ENCODE measurements around the gene MRPS9.

MRPS9 gene

GRCh38 chr2:105080461-105080860, 42.6 kb downstream of the MRPS9 start:
- no peak for DNase-seq

GRCh38 chr2:105081006-105081601, 43.2 kb downstream of the MRPS9 start:
- DNase-seq, result no peak

- no peak for DNase-seq
Observed at GRCh38 chr2:105082107-105082506, 44.2 kb downstream of the MRPS9 start.

- no peak for DNase-seq
Observed at GRCh38 chr2:105085525-105085924, 47.7 kb downstream of the MRPS9 start.

- DNase-seq, result no peak
Observed at GRCh38 chr2:105087273-105087672, 49.4 kb downstream of the MRPS9 start.

GRCh38 chr2:105090091-105090490, 52.2 kb downstream of the MRPS9 start:
- DNase-seq, result no peak

- DNase-seq, result no peak
Observed at GRCh38 chr2:105092797-105093196, 54.9 kb downstream of the MRPS9 start.

GRCh38 chr2:105099153-105099552, 61.3 kb downstream of the MRPS9 start:
- DNase-seq, result no peak

- DNase-seq, result no peak
Observed at GRCh38 chr2:105100046-105100840, 62.4 kb downstream of the MRPS9 start.

- no peak for DNase-seq
Observed at GRCh38 chr2:105102001-105102400, 64.1 kb downstream of the MRPS9 start.

- no peak for DNase-seq
Observed at GRCh38 chr2:105102963-105103421, 65.1 kb downstream of the MRPS9 start.

GRCh38 chr2:105103481-105103880, 65.6 kb downstream of the MRPS9 start:
- no peak for DNase-seq

- no peak for DNase-seq
Observed at GRCh38 chr2:105104208-105104731, 66.4 kb downstream of the MRPS9 start.

GRCh38 chr2:105110295-105110829, 72.5 kb downstream of the MRPS9 start:
- DNase-seq, result no peak

- DNase-seq, result no peak
Observed at GRCh38 chr2:105111365-105112150, 73.7 kb downstream of the MRPS9 start.

GRCh38 chr2:105112345-105112744, 74.5 kb downstream of the MRPS9 start:
- no peak for DNase-seq

GRCh38 chr2:105113616-105114291, 75.9 kb downstream of the MRPS9 start:
- DNase-seq, result no peak

GRCh38 chr2:105114551-105114950, 76.7 kb downstream of the MRPS9 start:
- no peak for DNase-seq

- DNase-seq, result no peak
Observed at GRCh38 chr2:105116348-105116747, 78.5 kb downstream of the MRPS9 start.

GRCh38 chr2:105117565-105117964, 79.7 kb downstream of the MRPS9 start:
- no peak for DNase-seq

- DNase-seq, result no peak
Observed at GRCh38 chr2:105118960-105119359, 81.1 kb downstream of the MRPS9 start.

GRCh38 chr2:105121434-105121833, 83.6 kb downstream of the MRPS9 start:
- DNase-seq, result no peak

All from effector CD4-positive, alpha-beta T cell (primary cell).